Measurements from ENCODE around the gene TSGA10.

TSGA10 gene

DNA sequence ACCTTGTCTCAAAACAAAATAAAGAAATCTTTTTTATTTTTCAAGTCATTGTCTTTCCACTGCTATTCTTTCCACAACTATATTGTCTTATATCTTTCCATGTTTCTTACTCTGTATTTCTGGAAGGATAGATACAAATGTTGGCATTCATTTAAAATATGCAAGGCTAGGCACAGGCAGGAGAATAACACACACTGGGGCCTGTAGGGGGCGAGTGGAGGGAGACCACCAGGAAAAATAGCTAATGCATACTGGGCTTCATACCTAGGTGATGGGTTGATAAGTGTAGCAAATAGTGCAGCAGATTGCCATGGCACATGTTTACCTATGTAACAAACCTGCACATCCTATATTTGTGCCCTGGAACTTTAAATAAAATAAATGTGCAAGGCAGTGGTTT is 35.8 kb upstream of the TSGA10 start:
- no peaks in the 10 kb centered on the region for H3K4me1 ChIP-seq
- H3K9me3 ChIP-seq: no peaks in the 10 kb centered on the region
- H3K4me3 ChIP-seq: no peak overlapping the region
- DNase-seq: no peak
- no peak overlapping the region for H3K27ac ChIP-seq
- TF ChIP-seq, protein P1, sequence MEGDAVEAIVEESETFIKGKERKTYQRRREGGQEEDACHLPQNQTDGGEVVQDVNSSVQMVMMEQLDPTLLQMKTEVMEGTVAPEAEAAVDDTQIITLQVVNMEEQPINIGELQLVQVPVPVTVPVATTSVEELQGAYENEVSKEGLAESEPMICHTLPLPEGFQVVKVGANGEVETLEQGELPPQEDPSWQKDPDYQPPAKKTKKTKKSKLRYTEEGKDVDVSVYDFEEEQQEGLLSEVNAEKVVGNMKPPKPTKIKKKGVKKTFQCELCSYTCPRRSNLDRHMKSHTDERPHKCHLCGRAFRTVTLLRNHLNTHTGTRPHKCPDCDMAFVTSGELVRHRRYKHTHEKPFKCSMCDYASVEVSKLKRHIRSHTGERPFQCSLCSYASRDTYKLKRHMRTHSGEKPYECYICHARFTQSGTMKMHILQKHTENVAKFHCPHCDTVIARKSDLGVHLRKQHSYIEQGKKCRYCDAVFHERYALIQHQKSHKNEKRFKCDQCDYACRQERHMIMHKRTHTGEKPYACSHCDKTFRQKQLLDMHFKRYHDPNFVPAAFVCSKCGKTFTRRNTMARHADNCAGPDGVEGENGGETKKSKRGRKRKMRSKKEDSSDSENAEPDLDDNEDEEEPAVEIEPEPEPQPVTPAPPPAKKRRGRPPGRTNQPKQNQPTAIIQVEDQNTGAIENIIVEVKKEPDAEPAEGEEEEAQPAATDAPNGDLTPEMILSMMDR (IDR thresholded peaks at IDR 0.05): no peak
- H3K36me3 ChIP-seq: peaks cover 27 to 76% (median 42%) of the 10 kb centered on the region in 3 donors
- H3K27me3 ChIP-seq: no peaks in the 10 kb centered on the region
- intact Hi-C loops (cut with DNase I; ENCODE audit: low total_unique reads): no loop called here

GRCh38 chr2:99188357-99188756 is 33.6 kb upstream of the TSGA10 start:
- no peak for DNase-seq
- Histone ChIP-seq H3K4me1 (peaks cover 0 to 1% (median 0%) of the 10 kb centered on the region in 4 donors), H3K36me3 (peaks cover 17 to 64% (median 26%) of the 10 kb centered on the region in 3 donors), H3K4me3 (no peak overlapping the region), H3K9me3 (no peaks in the 10 kb centered on the region), H3K27ac (no peak overlapping the region), H3K27me3 (no peaks in the 10 kb centered on the region)
- intact Hi-C loops (cut with DNase I; ENCODE audit: low total_unique reads): loop anchor here (10.0 kb wide), 1 partner anchor 146 kb away; the partner anchor contains the start of genes EIF5B and TXNDC9
- TF ChIP-seq, protein P1 (IDR thresholded peaks at IDR 0.05): no peak

DNA sequence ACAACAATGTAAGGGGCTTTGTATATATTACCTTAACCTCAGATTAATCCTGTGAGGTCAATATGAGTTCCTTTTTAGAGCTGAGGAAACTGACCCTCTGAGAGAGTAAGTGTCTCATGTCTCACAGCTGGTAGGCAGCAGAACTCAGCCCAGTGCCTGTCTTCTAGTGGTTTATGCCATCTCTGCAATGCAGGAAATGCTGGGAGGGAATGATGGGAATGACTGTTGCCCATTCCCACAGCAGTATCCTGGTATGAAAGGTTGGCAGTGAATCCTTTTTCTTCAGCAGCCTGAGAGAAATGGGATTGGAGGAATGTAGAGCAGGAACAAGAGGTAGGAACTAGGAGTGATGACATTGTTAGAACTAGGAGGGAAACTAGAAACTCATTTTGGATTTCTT is 32.3 kb upstream of the TSGA10 start:
- Histone ChIP-seq H3K27ac (no peak overlapping the region), H3K27me3 (no peaks in the 10 kb centered on the region), H3K4me3 (no peak overlapping the region), H3K36me3 (peaks cover 6 to 51% (median 15%) of the 10 kb centered on the region in 3 donors), H3K4me1 (peaks cover 0 to 12% (median 8%) of the 10 kb centered on the region in 4 donors), H3K9me3 (no peaks in the 10 kb centered on the region)
- DNase-seq: no peak
- TF ChIP-seq, protein P1 (IDR thresholded peaks at IDR 0.05): no peak
- intact Hi-C loops (cut with DNase I; ENCODE audit: low total_unique reads): loop anchor here (10.0 kb wide), 1 partner anchor 148 kb away; the partner anchor contains the start of genes EIF5B and TXNDC9

- peaks cover 5 to 34% (median 6%) of the 10 kb centered on the region in 3 donors for H3K36me3 ChIP-seq
- H3K9me3 ChIP-seq: no peaks in the 10 kb centered on the region
- no peak for DNase-seq
- H3K27ac ChIP-seq: no peak overlapping the region
- TF ChIP-seq, protein P1 (IDR thresholded peaks at IDR 0.05): no peak
- no peak overlapping the region for H3K4me3 ChIP-seq
- no peaks in the 10 kb centered on the region for H3K27me3 ChIP-seq
- peaks cover 0 to 25% (median 17%) of the 10 kb centered on the region in 4 donors for H3K4me1 ChIP-seq
- intact Hi-C loops (cut with DNase I; ENCODE audit: low total_unique reads): loop anchor here (5.0 to 10.0 kb wide), 2 partner anchors 43 to 150 kb away; partner anchors contain the start of genes C2orf15, EIF5B and TXNDC9
Observed at GRCh38 chr2:99184811-99185210, 30.1 kb upstream of the TSGA10 start.

DNA sequence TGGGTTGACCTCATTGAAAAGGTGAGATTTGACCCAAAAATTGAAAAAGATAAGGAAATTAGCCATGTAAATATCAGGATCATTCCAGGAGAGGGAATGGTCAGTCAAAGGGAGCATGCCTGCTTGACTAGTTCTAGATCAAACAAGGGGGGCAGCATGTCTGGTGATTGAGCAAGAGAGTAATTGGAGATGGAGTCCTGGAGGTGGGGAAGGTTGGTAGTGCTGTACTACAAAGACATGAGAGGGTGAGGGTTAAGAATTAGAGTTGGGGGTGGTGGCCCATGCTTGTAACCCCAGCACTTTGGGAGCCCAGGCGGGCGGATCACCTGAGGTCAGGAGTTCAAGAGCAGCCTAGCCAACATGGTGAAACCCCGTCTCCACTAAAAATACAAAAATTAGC is 28.3 kb upstream of the TSGA10 start:
- Histone ChIP-seq H3K27ac (no peak overlapping the region), H3K36me3 (peaks cover 0 to 16% (median 0%) of the 10 kb centered on the region in 3 donors), H3K9me3 (no peaks in the 10 kb centered on the region), H3K27me3 (no peaks in the 10 kb centered on the region), H3K4me3 (no peak overlapping the region), H3K4me1 (peaks cover 0 to 35% (median 26%) of the 10 kb centered on the region in 4 donors)
- TF ChIP-seq, protein P1 (IDR thresholded peaks at IDR 0.05): no peak
- intact Hi-C loops (cut with DNase I; ENCODE audit: low total_unique reads): loop anchor here (5.0 to 10.0 kb wide), 2 partner anchors 41 to 152 kb away; partner anchors contain the start of genes C2orf15, EIF5B and TXNDC9
- no peak for DNase-seq

Data from tibial artery (tissue), 4 donors.